ENCODE data around the gene ADD3.

DNA sequence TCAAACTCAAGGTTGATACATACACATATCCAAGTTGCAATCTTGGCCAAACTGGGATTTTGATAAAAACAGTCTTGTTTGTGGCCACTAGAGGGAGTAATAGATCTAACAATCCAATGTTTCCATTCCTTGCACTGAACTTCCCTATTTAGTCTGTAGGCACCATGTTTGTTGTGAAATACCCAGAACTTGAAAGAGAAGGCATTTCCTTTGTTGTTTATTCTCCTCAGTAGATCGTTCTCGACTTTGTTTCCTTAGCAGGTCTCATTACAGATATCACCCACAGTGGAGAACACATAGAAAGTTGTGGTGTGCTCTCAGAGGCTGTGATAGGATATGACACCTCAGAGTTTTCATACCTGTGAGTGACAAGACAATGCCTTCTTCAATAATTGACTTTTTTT lies 129.4 kb downstream of the ADD3 start:
- TF ChIP-seq CTCF (IDR thresholded peaks at IDR 0.05) (peak; percentile 82), ZFX (IDR thresholded peaks at IDR 0.05; ENCODE audit: borderline replicate concordance) (no peak)
